NCI-H1105 (cell line): ENCODE data around the gene EMX1.

Experiments
- DNase-seq: peaks from one replicate; lab custom pipeline; 2025; lab: John Stamatoyannopoulos, UW

Gene EMX1

GRCh38 chr2:72925328-72925943 lies 8.1 kb downstream of the EMX1 start:
- DNase-seq = no peak

- DNase-seq = no peak
Measured at GRCh38 chr2:72926368-72926767, 9.0 kb downstream of the EMX1 start.

DNA sequence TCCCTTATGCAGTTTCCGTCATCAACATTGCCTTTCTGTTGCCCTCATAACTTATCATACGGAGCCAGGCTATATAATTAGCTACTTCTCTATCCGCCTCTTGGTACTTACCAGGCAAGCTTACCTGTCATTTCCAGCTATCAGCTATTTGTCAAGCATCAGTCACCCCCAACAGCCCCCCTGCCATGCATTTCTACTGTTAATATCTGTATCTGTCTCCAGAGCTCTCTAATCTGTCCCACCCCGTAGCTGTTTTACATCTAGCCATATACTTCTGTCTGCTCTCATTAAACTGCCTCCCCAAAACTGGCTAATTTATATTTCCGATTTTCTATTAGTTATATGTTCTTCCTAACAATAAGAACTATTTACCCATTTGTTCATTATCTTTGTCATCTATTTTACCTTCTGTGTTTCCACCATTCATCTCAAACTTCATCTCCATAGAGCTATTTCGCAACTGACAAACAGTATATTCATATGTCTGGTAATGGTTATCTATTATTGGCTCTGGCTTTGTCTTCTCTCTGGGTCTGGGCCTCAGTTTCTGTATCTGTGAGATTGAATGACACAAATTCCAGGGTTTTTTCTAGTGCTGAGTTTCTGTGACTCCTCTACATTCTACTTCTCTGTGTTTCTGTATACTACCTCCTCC lies 9.6 kb downstream of the EMX1 start:
- DNase-seq = no peak

- no peak for DNase-seq
Measured at GRCh38 chr2:72927619-72928550, 10.6 kb downstream of the EMX1 start.

DNA sequence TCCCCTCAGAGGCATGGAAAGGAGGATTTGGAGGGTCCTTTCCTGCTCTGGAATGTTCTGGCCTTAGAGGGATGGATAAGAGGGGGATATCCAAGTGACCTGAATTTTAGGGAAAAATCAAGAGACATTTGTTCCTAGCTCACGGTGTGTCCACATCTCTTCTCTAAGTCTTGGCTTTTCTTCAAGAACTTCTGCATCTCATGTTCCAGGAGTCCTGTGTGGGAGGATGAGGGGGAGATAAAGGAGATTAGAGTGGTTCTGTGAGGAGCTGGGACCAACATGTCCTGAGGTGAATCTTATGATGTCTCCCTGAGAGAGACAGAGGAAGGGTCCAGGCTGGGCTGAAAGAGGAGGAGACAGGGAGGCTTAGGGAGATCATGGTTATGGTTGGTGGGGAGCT lies 11.7 kb downstream of the EMX1 start:
- DNase-seq = no peak

DNA sequence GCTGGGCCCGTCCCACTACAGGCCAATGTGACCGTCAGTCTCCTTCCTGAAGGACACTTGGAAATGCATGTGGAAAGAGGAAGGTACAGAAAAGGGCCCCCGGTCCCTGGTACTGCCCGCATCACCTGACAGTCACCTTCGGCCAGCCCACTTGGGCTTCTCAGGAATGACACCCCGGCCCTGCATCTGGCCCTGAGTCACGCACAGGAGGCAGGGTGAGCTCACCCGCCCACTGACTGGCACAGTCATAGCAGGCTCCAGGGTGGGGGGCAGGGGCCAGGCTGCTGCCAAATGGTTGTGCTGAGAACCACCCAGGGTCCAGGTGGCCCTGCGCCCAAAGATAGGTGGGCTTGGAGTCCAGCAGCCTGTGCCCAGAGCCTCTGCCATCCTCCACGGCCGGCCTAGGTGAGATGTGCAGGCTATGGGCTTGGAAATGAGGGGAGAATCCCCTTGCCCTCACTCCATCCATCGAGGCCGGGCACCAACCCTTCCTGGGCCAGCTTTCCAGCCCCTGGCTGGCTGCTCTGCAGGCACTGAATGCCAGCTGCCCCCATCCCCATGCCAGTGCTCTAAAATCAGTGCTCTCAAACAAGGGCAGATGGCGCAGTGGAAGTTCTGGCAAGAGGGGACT lies 14.1 kb downstream of the EMX1 start:
- DNase-seq = no peak

- DNase-seq = no peak
Measured at GRCh38 chr2:72932045-72932740, 14.9 kb downstream of the EMX1 start.

DNA sequence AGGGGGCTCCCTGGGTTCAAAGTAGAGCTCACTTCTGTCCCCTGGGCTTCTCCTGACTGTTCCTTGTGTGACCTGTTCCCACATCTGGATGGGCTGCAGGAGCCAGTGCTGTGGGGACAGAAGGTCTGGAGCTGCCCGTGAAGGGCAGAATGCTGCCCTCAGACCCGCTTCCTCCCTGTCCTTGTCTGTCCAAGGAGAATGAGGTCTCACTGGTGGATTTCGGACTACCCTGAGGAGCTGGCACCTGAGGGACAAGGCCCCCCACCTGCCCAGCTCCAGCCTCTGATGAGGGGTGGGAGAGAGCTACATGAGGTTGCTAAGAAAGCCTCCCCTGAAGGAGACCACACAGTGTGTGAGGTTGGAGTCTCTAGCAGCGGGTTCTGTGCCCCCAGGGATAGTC lies 15.5 kb downstream of the EMX1 start:
- no peak for DNase-seq

DNA sequence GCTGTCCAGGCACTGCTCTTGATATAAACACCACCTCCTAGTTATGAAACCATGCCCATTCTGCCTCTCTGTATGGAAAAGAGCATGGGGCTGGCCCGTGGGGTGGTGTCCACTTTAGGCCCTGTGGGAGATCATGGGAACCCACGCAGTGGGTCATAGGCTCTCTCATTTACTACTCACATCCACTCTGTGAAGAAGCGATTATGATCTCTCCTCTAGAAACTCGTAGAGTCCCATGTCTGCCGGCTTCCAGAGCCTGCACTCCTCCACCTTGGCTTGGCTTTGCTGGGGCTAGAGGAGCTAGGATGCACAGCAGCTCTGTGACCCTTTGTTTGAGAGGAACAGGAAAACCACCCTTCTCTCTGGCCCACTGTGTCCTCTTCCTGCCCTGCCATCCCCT lies 15.9 kb downstream of the EMX1 start:
- no peak for DNase-seq

GRCh38 chr2:72933646-72934151 lies 16.4 kb downstream of the EMX1 start:
- no peak for DNase-seq

GRCh38 chr2:72934683-72935610 lies 17.6 kb downstream of the EMX1 start:
- DNase-seq = no peak

GRCh38 chr2:72935611-72935957 lies 18.3 kb downstream of the EMX1 start:
- no peak for DNase-seq

DNA sequence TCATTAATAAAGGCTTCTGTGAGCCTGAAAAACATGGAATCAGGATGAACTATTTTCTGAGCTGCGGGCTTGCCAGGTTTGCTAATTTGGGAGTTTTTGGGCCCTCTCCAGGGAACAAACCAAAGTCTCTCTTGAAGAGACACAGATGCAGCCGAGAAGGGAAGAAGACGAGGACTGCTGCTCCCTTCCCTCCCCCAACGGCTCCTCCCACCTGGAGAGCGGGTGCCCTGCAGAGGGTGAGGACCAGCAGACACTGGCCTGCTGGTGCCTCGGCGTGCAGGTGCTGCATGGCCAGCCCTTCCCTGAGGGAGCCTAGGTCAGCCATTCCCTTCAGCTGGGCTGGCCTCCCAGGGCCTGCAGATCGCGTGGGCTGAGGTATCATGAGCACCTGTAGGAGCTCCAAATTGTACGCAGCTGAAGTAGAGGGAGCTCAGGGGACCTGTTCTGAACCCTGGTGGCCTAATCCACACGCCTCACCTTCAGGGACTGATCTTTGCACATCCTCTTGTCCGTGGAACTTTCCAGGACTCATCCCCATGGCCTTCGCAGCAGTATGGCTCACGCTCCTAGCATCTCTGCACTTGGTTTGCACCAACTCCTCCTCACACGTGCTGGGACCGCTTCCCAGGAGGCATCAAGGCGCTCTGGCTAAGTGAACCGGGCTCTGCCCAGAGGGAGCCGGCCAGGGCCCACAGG lies 19.5 kb downstream of the EMX1 start:
- DNase-seq = no peak

DNA sequence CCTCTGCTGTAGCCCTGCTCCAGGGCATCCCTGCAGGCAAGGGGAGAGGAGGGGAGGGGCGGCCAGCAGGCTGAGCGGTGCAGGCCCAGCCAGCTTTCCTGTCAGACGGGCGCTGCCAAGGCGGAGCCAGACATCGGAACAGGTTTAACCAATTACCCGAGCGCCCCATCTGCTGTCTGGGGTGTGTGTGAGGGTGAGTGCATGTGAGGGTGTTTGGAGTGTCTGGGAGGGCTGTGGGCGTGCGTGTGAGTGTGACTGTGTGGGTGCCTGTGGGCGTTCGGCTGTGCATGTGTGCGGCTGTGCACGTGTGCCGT lies 20.0 kb downstream of the EMX1 start:
- DNase-seq = no peak

DNA sequence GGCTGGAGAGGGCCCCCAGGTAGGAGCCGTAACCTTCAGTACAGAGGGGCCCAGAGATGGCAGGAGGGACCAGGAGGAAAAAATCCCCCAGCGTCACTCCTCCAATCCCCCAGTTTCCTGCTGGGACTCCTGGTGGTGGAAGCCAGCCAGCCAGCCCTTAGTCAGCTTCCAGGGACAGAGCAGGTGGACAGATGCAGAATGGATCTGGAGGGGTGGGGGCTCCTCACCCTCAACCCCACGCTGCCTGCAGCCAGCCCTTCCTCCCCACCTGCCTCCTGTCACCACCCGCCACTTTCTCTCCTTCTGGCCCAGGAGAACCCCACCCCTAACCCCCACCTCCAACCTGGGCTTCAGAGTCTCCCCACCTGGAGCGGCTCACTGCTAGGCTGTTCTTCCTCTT lies 21.1 kb downstream of the EMX1 start:
- DNase-seq = no peak

DNA sequence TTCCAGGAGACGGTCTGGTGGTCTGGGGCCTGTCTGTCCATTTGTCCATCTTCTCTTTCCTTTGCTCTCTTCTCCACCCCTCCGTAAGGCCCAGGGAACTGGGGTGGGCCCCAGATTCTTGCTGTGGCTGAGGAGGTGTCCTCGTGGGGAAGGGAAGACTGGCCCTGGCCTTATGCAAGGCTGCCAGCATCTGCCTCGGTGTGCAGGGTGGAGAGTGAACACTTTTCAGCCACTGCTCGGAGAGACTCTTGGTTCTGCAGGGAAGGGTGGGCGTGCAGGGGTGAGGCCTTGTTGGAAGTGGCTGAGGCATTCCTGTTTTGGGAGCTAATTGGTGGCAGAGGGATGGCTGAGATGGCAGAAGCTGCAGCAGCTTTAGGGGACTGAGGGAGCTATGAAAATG lies 23.0 kb downstream of the EMX1 start:
- no peak for DNase-seq

GRCh38 chr2:72940786-72941185 lies 23.5 kb downstream of the EMX1 start:
- DNase-seq = no peak

GRCh38 chr2:72942293-72942692 lies 25.0 kb downstream of the EMX1 start:
- DNase-seq = no peak

GRCh38 chr2:72942881-72943418 lies 25.6 kb downstream of the EMX1 start:
- no peak for DNase-seq
